ENCODE measurements around the gene ZAR1. TPM values are rescaled to one million over a fixed set of nuclear protein-coding genes. Genes with fewer than 3 reads are reported as not detected.

The ZAR1 gene
- total and polyA plus RNA-seq, 2 experiments from 2014 or later, result not detected

DNA sequence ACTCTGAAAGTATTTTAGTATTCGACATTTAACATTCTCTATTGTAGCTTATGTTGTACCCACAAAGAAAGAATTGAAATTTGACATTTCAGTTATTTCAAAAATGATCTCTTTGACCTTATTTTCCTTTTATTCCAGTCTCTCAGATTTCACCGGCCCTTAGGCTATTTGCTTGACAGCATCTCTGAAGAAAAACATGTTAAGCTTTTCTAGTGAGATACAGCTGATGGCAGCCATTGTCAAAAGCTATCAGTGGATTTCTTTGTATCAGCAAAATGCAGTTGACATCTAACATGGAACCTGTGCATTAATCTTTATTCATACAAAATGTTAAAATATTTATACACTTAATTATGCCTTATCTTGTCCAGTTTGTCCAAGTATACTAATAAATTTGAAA is 16.7 kb downstream of the ZAR1 start:
- no peak overlapping the region for H3K4me3 ChIP-seq
- no peak overlapping the region for H3K4me2 ChIP-seq
- H3K79me2 ChIP-seq, result no peaks in the 10 kb centered on the region
- H3K36me3 ChIP-seq (replicated peaks; ENCODE audit: insufficient read depth, low read depth), result no peaks in the 10 kb centered on the region
- no peak overlapping the region for H3K27ac ChIP-seq
- H3K27me3 ChIP-seq, result no peaks in the 10 kb centered on the region
- no peaks in the 10 kb centered on the region for H3K9me2 ChIP-seq (replicated peaks; ENCODE audit: insufficient read depth)
- DNase-seq (ENCODE audit: low spot score), result no peak
- H2AFZ ChIP-seq, result no peak overlapping the region
- no peaks in the 10 kb centered on the region for H3K9me3 ChIP-seq (ENCODE audit: low read depth)
- H4K20me1 ChIP-seq (ENCODE audit: insufficient read depth, poor library complexity, severe bottlenecking), result no peaks in the 10 kb centered on the region
- H3K4me1 ChIP-seq (ENCODE audit: insufficient read depth), result peaks cover 4% of the 10 kb centered on the region
- TF ChIP-seq, protein P1, sequence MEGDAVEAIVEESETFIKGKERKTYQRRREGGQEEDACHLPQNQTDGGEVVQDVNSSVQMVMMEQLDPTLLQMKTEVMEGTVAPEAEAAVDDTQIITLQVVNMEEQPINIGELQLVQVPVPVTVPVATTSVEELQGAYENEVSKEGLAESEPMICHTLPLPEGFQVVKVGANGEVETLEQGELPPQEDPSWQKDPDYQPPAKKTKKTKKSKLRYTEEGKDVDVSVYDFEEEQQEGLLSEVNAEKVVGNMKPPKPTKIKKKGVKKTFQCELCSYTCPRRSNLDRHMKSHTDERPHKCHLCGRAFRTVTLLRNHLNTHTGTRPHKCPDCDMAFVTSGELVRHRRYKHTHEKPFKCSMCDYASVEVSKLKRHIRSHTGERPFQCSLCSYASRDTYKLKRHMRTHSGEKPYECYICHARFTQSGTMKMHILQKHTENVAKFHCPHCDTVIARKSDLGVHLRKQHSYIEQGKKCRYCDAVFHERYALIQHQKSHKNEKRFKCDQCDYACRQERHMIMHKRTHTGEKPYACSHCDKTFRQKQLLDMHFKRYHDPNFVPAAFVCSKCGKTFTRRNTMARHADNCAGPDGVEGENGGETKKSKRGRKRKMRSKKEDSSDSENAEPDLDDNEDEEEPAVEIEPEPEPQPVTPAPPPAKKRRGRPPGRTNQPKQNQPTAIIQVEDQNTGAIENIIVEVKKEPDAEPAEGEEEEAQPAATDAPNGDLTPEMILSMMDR (IDR thresholded peaks at IDR 0.05; ENCODE audit: poor library complexity), result no peak
- no peak for TF ChIP-seq EZH2 (IDR thresholded peaks at IDR 0.05; ENCODE audit: borderline replicate concordance)
- TF ChIP-seq EZH2phosphoT487 (IDR thresholded peaks at IDR 0.05; ENCODE audit: low read depth, severe bottlenecking, unreplicated experiment), result no peak
- 91% methylated on average over 2 of the region's 2 CpGs for WGBS (ENCODE audit: low lambda C conversion rate, missing lambda C conversion rate)

DNA sequence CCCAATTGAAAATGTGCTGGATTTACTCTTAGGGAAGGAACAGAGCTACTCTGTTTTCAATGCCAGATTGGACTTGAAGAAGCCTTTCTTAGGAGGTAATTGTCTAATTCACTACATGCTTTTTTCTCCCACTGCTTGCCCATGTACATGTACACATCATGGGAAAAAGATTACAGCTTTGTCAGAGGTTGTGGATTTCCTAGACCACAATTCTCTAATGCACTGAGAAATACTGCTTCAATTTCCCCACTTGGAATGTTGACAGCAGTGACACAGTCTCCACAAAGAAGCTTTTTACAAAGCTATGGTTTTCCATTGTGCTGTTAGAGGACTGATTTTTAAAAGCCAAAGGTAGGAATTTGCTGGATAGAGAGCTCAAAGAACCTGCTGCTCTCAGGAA is 19.5 kb downstream of the ZAR1 start:
- Histone ChIP-seq H3K9me2 (replicated peaks; ENCODE audit: insufficient read depth) (no peaks in the 10 kb centered on the region), H3K27ac (no peak overlapping the region), H4K20me1 (ENCODE audit: insufficient read depth, poor library complexity, severe bottlenecking) (no peaks in the 10 kb centered on the region), H3K36me3 (replicated peaks; ENCODE audit: insufficient read depth, low read depth) (peaks cover 5% of the 10 kb centered on the region), H2AFZ (no peak overlapping the region), H3K9me3 (ENCODE audit: low read depth) (no peaks in the 10 kb centered on the region), H3K4me1 (ENCODE audit: insufficient read depth) (no peaks in the 10 kb centered on the region), H3K79me2 (no peaks in the 10 kb centered on the region), H3K27me3 (no peaks in the 10 kb centered on the region), H3K4me2 (no peak overlapping the region), H3K4me3 (no peak overlapping the region)
- no peak for DNase-seq (ENCODE audit: low spot score)
- TF ChIP-seq, protein P1 (IDR thresholded peaks at IDR 0.05; ENCODE audit: poor library complexity), result no peak
- no peak for TF ChIP-seq EZH2 (IDR thresholded peaks at IDR 0.05; ENCODE audit: borderline replicate concordance)
- TF ChIP-seq EZH2phosphoT487 (IDR thresholded peaks at IDR 0.05; ENCODE audit: low read depth, severe bottlenecking, unreplicated experiment), result no peak

GRCh38 chr4:48518143-48518542 is 28.1 kb downstream of the ZAR1 start:
- WGBS (ENCODE audit: low lambda C conversion rate, missing lambda C conversion rate), result 93% methylated on average over 3 of the region's 3 CpGs
- no peak overlapping the region for H3K4me2 ChIP-seq
- no peaks in the 10 kb centered on the region for H3K9me3 ChIP-seq (ENCODE audit: low read depth)
- H3K4me3 ChIP-seq, result no peak overlapping the region
- H3K79me2 ChIP-seq, result no peaks in the 10 kb centered on the region
- no peak for DNase-seq (ENCODE audit: low spot score)
- no peaks in the 10 kb centered on the region for H3K27me3 ChIP-seq
- H2AFZ ChIP-seq, result no peak overlapping the region
- H3K36me3 ChIP-seq (replicated peaks; ENCODE audit: insufficient read depth, low read depth), result peaks cover 5% of the 10 kb centered on the region
- TF ChIP-seq, protein P1 (IDR thresholded peaks at IDR 0.05; ENCODE audit: poor library complexity), result no peak
- TF ChIP-seq EZH2phosphoT487 (IDR thresholded peaks at IDR 0.05; ENCODE audit: low read depth, severe bottlenecking, unreplicated experiment) (no peak), EZH2 (IDR thresholded peaks at IDR 0.05; ENCODE audit: borderline replicate concordance) (no peak)
- no peaks in the 10 kb centered on the region for H4K20me1 ChIP-seq (ENCODE audit: insufficient read depth, poor library complexity, severe bottlenecking)
- H3K4me1 ChIP-seq (ENCODE audit: insufficient read depth), result no peaks in the 10 kb centered on the region
- H3K27ac ChIP-seq, result no peak overlapping the region
- H3K9me2 ChIP-seq (replicated peaks; ENCODE audit: insufficient read depth), result no peaks in the 10 kb centered on the region

DNA sequence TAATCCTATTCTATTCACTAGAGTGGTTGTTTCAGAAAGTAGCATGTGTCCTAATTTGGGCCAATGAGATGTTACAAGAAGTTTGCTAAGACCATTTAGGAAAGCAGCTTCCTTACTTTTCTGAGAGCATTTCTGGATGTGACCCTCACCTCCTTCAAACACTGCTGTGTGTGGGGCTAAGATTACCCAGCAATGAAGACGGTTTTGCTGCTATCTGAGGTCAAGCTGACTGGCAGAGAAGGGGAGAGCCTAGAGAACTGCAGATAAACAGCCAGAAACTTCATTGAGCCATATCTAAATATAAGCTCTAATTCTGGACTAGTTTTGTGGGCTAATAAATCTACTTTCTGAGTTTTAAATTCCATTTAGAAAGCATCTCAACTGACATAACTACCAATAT is 36.4 kb downstream of the ZAR1 start:
- Histone ChIP-seq H3K36me3 (replicated peaks; ENCODE audit: insufficient read depth, low read depth) (peaks cover 5% of the 10 kb centered on the region), H3K27ac (no peak overlapping the region), H3K27me3 (no peaks in the 10 kb centered on the region), H3K4me1 (ENCODE audit: insufficient read depth) (no peaks in the 10 kb centered on the region), H3K4me2 (no peak overlapping the region), H2AFZ (no peak overlapping the region), H3K79me2 (no peaks in the 10 kb centered on the region), H4K20me1 (ENCODE audit: insufficient read depth, poor library complexity, severe bottlenecking) (no peaks in the 10 kb centered on the region), H3K9me2 (replicated peaks; ENCODE audit: insufficient read depth) (no peaks in the 10 kb centered on the region), H3K4me3 (no peak overlapping the region), H3K9me3 (ENCODE audit: low read depth) (no peaks in the 10 kb centered on the region)
- no peak for DNase-seq (ENCODE audit: low spot score)
- TF ChIP-seq, protein P1 (IDR thresholded peaks at IDR 0.05; ENCODE audit: poor library complexity), result no peak
- TF ChIP-seq EZH2phosphoT487 (IDR thresholded peaks at IDR 0.05; ENCODE audit: low read depth, severe bottlenecking, unreplicated experiment) (no peak), EZH2 (IDR thresholded peaks at IDR 0.05; ENCODE audit: borderline replicate concordance) (no peak)
- WGBS (ENCODE audit: low lambda C conversion rate, missing lambda C conversion rate), result 74% methylated on average over 1 of the region's 1 CpG

Measured in hepatocyte (in vitro differentiated cells).